H9 (cell line): Measurements from ENCODE around the gene ETV7. TPM values are rescaled to one million over a fixed set of nuclear protein-coding genes. Genes with fewer than 3 reads are reported as not detected.

Experiments
- DNase-seq: peaks from one replicate; pipeline ENCODE4 v3.0.0-alpha.2; 2017
- H2AFZ ChIP-seq: one replicate; pipeline ENCODE4 v1.6.1; 2013; ENCODE audit warnings: mild to moderate bottlenecking, low read length, control low read depth, moderate library complexity
- H2AK5ac ChIP-seq: 2 replicates; pipeline ENCODE4 v1.6.1; 2013; ENCODE audit warnings: low read length, control low read depth, mixed read lengths; ENCODE audit not compliant: insufficient read length
- H2BK120ac ChIP-seq: one replicate; pipeline ENCODE4 v1.6.1; 2013; ENCODE audit warnings: low read depth, mild to moderate bottlenecking, low read length, control low read depth, inconsistent platforms; ENCODE audit not compliant: poor library complexity, severe bottlenecking
- H2BK12ac ChIP-seq: 2 replicates; pipeline ENCODE4 v1.6.1; 2013; ENCODE audit warnings: low read length, control low read depth, mixed read lengths, low read depth; ENCODE audit not compliant: insufficient read length
- H2BK15ac ChIP-seq: 2 replicates; pipeline ENCODE4 v1.6.1; 2013; ENCODE audit warnings: low read depth, low read length, control low read depth
- H2BK20ac ChIP-seq: one replicate; pipeline ENCODE4 v1.6.1; 2013; ENCODE audit warnings: low read depth, mild to moderate bottlenecking, low read length, control low read depth, inconsistent platforms; ENCODE audit not compliant: poor library complexity, severe bottlenecking
- H2BK5ac ChIP-seq: 2 replicates; pipeline ENCODE4 v1.6.1; 2013; ENCODE audit warnings: low read length, control low read depth, mixed read lengths; ENCODE audit not compliant: insufficient read length
- H3K14ac ChIP-seq: 2 replicates; pipeline ENCODE4 v1.6.1; 2013; ENCODE audit warnings: low read length, control low read depth; ENCODE audit not compliant: insufficient read depth
- H3K18ac ChIP-seq: 2 replicates; pipeline ENCODE4 v1.6.1; 2013; ENCODE audit warnings: low read depth, mild to moderate bottlenecking, mixed read lengths, low read length, control low read depth; ENCODE audit not compliant: insufficient read length
- H3K23ac ChIP-seq: 2 replicates; pipeline ENCODE4 v1.6.1; 2013; ENCODE audit warnings: low read length, control low read depth, mixed read lengths, low read depth; ENCODE audit not compliant: insufficient read length
- H3K23me2 ChIP-seq: 2 replicates; pipeline ENCODE4 v1.6.1; 2013; ENCODE audit warnings: low read depth, mild to moderate bottlenecking, mixed read lengths, low read length, control low read depth; ENCODE audit not compliant: insufficient read length, poor library complexity, severe bottlenecking
- H3K27ac ChIP-seq: 2 replicates; pipeline ENCODE4 v1.5.1; 2013; ENCODE audit warnings: low read length, control low read depth, mixed read lengths, low read depth; ENCODE audit not compliant: insufficient read length
- H3K27me3 ChIP-seq: 2 replicates; pipeline ENCODE4 v1.6.1; 2013; ENCODE audit warnings: low read length, control low read depth, inconsistent platforms; ENCODE audit not compliant: insufficient read depth
- H3K4ac ChIP-seq: 2 replicates; pipeline ENCODE4 v1.6.1; 2013; ENCODE audit warnings: low read depth, mild to moderate bottlenecking, control low read depth, inconsistent platforms, low read length, moderate library complexity
- H3K4me1 ChIP-seq: 2 replicates; pipeline ENCODE4 v1.6.1; 2013; ENCODE audit warnings: low read length, control low read depth, inconsistent platforms; ENCODE audit not compliant: insufficient read depth
- H3K4me2 ChIP-seq: 2 replicates; pipeline ENCODE4 v1.6.1; 2013; ENCODE audit warnings: low read length, control low read depth, mixed read lengths; ENCODE audit not compliant: insufficient read length, insufficient read depth
- H3K56ac ChIP-seq: 2 replicates; pipeline ENCODE4 v1.6.1; 2013; ENCODE audit warnings: low read depth, mild to moderate bottlenecking, mixed read lengths, low read length, control low read depth; ENCODE audit not compliant: insufficient read length
- H3K79me1 ChIP-seq: 2 replicates; pipeline ENCODE4 v1.6.1; 2013; ENCODE audit warnings: low read depth, mild to moderate bottlenecking, moderate library complexity, low read length, control low read depth, inconsistent platforms; ENCODE audit not compliant: insufficient read depth, poor library complexity, severe bottlenecking
- H3K79me2 ChIP-seq: 2 replicates; pipeline ENCODE4 v1.6.1; 2013; ENCODE audit warnings: low read length, control low read depth, inconsistent platforms; ENCODE audit not compliant: insufficient read depth
- H3K9ac ChIP-seq: 2 replicates; pipeline ENCODE4 v1.6.1; 2013; ENCODE audit warnings: low read length, control low read depth, mixed read lengths; ENCODE audit not compliant: insufficient read length; ENCODE audit errors: extremely low read depth
- H3K9me3 ChIP-seq: one replicate; pipeline ENCODE4 v1.6.1; 2013; ENCODE audit warnings: low read depth, low read length, inconsistent platforms; ENCODE audit not compliant: control insufficient read depth
- H3T11ph ChIP-seq: one replicate; pipeline ENCODE4 v1.6.1; 2013; ENCODE audit warnings: mild to moderate bottlenecking, low read length, control low read depth, inconsistent platforms
- H4K20me1 ChIP-seq: one replicate; pipeline ENCODE4 v1.6.1; 2013; ENCODE audit not compliant: control insufficient read depth, insufficient read length, insufficient read depth
- H4K5ac ChIP-seq: 2 replicates; pipeline ENCODE4 v1.6.1; 2013; ENCODE audit warnings: low read depth, mild to moderate bottlenecking, mixed read lengths, low read length, control low read depth; ENCODE audit not compliant: insufficient read length
- H4K8ac ChIP-seq: replicated peaks from 2 replicates; pipeline ENCODE4 v1.6.1; 2013; ENCODE audit warnings: low read length, control low read depth, mixed read lengths, low read depth; ENCODE audit not compliant: insufficient read length
- H4K91ac ChIP-seq: 2 replicates; pipeline ENCODE4 v1.6.1; 2013; ENCODE audit warnings: low read depth, mild to moderate bottlenecking, moderate library complexity, mixed read lengths, low read length, control low read depth; ENCODE audit not compliant: insufficient read length
- H3K27ac Mint-ChIP-seq, 3 experiments: 2 replicates in 2 of 3; 3 replicates in 1 of 3; pipeline ENCODE4 v1.8.0; 2020 to 2021; ENCODE audit warnings: mixed read lengths in 3 of 3, mild to moderate bottlenecking in 1 of 3, moderate library complexity in 1 of 3
- H3K27me3 Mint-ChIP-seq: 2 replicates; pipeline ENCODE4 v1.8.0; 2021; ENCODE audit warnings: low read depth, mild to moderate bottlenecking, moderate library complexity, mixed read lengths
- H3K36me3 Mint-ChIP-seq, 3 experiments: 2 replicates in 2 of 3; 3 replicates in 1 of 3; pipeline ENCODE4 v1.8.0; 2020 to 2021; ENCODE audit warnings: low read depth in 3 of 3, mixed read lengths in 3 of 3; ENCODE audit not compliant: insufficient read depth in 1 of 3
- H3K4me1 Mint-ChIP-seq, 2 experiments: 2 replicates each; pipeline ENCODE4 v1.8.0; 2020; ENCODE audit warnings: mixed read lengths in 2 of 2
- H3K4me3 Mint-ChIP-seq, 2 experiments: 2 replicates in 1 of 2; 3 replicates in 1 of 2; pipeline ENCODE4 v1.8.0; 2020 to 2021; ENCODE audit warnings: mild to moderate bottlenecking in 2 of 2, mixed read lengths in 2 of 2, moderate library complexity in 1 of 2
- H3K9me3 Mint-ChIP-seq, 2 experiments: 2 replicates in 1 of 2; 3 replicates in 1 of 2; pipeline ENCODE4 v1.8.0; 2020; ENCODE audit warnings: mild to moderate bottlenecking in 2 of 2, mixed read lengths in 2 of 2, moderate library complexity in 1 of 2
- CTCF ChIP-seq: fragments of 200-600 bp; sonication (generic); conservative IDR thresholded peaks from 3 replicates; pipeline ENCODE4 v1.8.0; 2021; ENCODE audit warnings: antibody characterized with exemption, mild to moderate bottlenecking
- WGBS: extraction: QIAGEN DNeasy Blood & Tissue Kit; methylation state at CpG from one replicate; pipeline ENCODE4 v1.1.7; 2013; ENCODE audit warnings: missing lambda C conversion rate, low lambda C conversion rate, mixed read lengths; ENCODE audit not compliant: insufficient read length; ENCODE audit errors: extremely low coverage; 5-methylcytosine and 5-hydroxymethylcytosine counted together
- total RNA-seq: library from RNA; stranded (reverse); gene quantifications from 2 replicates; pipeline ENCODE4 v1.2.1, GENCODE V29; 2021

Gene ETV7
- total RNA-seq, 1 experiment from 2014 or later, result 0.92 TPM

GRCh38 chr6:36330366-36330765, 57.1 kb downstream of the ETV7 start:
- no peak overlapping the region for H3K14ac ChIP-seq
- H2AK5ac ChIP-seq, result no peak overlapping the region
- no peak overlapping the region for H4K8ac ChIP-seq
- H3K79me1 ChIP-seq, result no peaks in the 10 kb centered on the region
- H4K5ac ChIP-seq, result no peak overlapping the region
- H3K4ac ChIP-seq, result no peak overlapping the region
- H2BK12ac ChIP-seq, result no peak overlapping the region
- Mint-ChIP-seq H3K27ac (no peak overlapping the region), H3K9me3 (no peaks in the 10 kb centered on the region; a peak in 1 of 5 replicates), H3K36me3 (no peaks in the 10 kb centered on the region), H3K27me3 (peaks cover 15% of the 10 kb centered on the region), H3K4me1 (peaks cover 32 to 53% of the 10 kb centered on the region in 2 experiments), H3K4me3 (no peak overlapping the region)
- H3K79me2 ChIP-seq, result no peaks in the 10 kb centered on the region
- H3K23ac ChIP-seq, result no peak overlapping the region
- no CpG with 5 or more reads among the region's 14 CpGs for WGBS
- TF ChIP-seq CTCF, result no peak
- DNase-seq, result no peak
- no peak overlapping the region for H3K27ac ChIP-seq
- H3K23me2 ChIP-seq, result no peaks in the 10 kb centered on the region
- H3K9me3 ChIP-seq, result no peaks in the 10 kb centered on the region
- no peaks in the 10 kb centered on the region for H4K20me1 ChIP-seq
- H2BK120ac ChIP-seq, result no peak overlapping the region
- H3K4me1 ChIP-seq, result no peaks in the 10 kb centered on the region
- no peak overlapping the region for H2BK5ac ChIP-seq
- no peak overlapping the region for H2AFZ ChIP-seq
- H3K18ac ChIP-seq, result no peak overlapping the region
- H3K9ac ChIP-seq, result no peak overlapping the region
- H4K91ac ChIP-seq, result no peak overlapping the region
- H3K56ac ChIP-seq, result no peak overlapping the region
- H3T11ph ChIP-seq, result no peak overlapping the region
- H2BK20ac ChIP-seq, result no peak overlapping the region
- no peak overlapping the region for H2BK15ac ChIP-seq
- H3K4me2 ChIP-seq, result no peak overlapping the region
- H3K27me3 ChIP-seq, result no peaks in the 10 kb centered on the region
